Activated T-cell treated with anti-CD3 and anti-CD28 coated beads, Interleukin-2, amount 50 U/mL, for 24 hours (primary cell): ENCODE results near the gene ALPI.

Experiments used
- DNase-seq: peaks from one replicate; pipeline ENCODE4 v3.0.0-alpha.2; 2020
- H3K27ac Mint-ChIP-seq: 2 replicates; pipeline ENCODE4 v1.8.0; 2020; ENCODE audit warnings: mild to moderate bottlenecking, mixed read lengths
- H3K27me3 Mint-ChIP-seq: 2 replicates; pipeline ENCODE4 v1.8.0; 2020; ENCODE audit warnings: mixed read lengths
- H3K36me3 Mint-ChIP-seq: 2 replicates; pipeline ENCODE4 v1.8.0; 2020; ENCODE audit warnings: low read depth, mixed read lengths
- H3K4me1 Mint-ChIP-seq: 2 replicates; pipeline ENCODE4 v1.8.0; 2020; ENCODE audit warnings: low read depth, mixed read lengths
- H3K4me3 Mint-ChIP-seq: 2 replicates; pipeline ENCODE4 v1.8.0; 2020; ENCODE audit warnings: mild to moderate bottlenecking, moderate library complexity, mixed read lengths
- H3K9me3 Mint-ChIP-seq: 2 replicates; pipeline ENCODE4 v1.8.0; 2020; ENCODE audit warnings: mixed read lengths

Gene ALPI

GRCh38 chr2:232487385-232488096, 31.6 kb downstream of the ALPI start, which contains the start of gene ECEL1:
ECEL1 (minus strand) TSS chr2:232487834; CDS start chr2:232486653, 1,181 bp downstream.
- Mint-ChIP-seq H3K27ac (no peak within 1 kb of the TSS), H3K27me3 (peaks cover 67% of the 10 kb centered on the region), H3K36me3 (no peaks in the 10 kb centered on the region), H3K4me3 (peak within 1 kb of the TSS; percentile 46), H3K4me1 (peaks cover 8% of the 10 kb centered on the region), H3K9me3 (no peaks in the 10 kb centered on the region)
- no peak for DNase-seq

- DNase-seq: no peak
- H3K9me3 Mint-ChIP-seq: no peaks in the 10 kb centered on the region
- H3K4me3 Mint-ChIP-seq: no peak overlapping the region
- H3K27ac Mint-ChIP-seq: no peak overlapping the region
- H3K36me3 Mint-ChIP-seq: no peaks in the 10 kb centered on the region
- peaks cover 8% of the 10 kb centered on the region for H3K4me1 Mint-ChIP-seq
- peaks cover 62% of the 10 kb centered on the region for H3K27me3 Mint-ChIP-seq
Measured at GRCh38 chr2:232488097-232488711, 32.3 kb downstream of the ALPI start.

GRCh38 chr2:232488721-232489300, 32.9 kb downstream of the ALPI start:
- no peaks in the 10 kb centered on the region for H3K9me3 Mint-ChIP-seq
- no peak overlapping the region for H3K27ac Mint-ChIP-seq
- peaks cover 8% of the 10 kb centered on the region for H3K4me1 Mint-ChIP-seq
- DNase-seq: no peak
- no peaks in the 10 kb centered on the region for H3K36me3 Mint-ChIP-seq
- peaks cover 56% of the 10 kb centered on the region for H3K27me3 Mint-ChIP-seq
- H3K4me3 Mint-ChIP-seq: no peak overlapping the region

- no peaks in the 10 kb centered on the region for H3K36me3 Mint-ChIP-seq
- no peak for DNase-seq
- H3K4me1 Mint-ChIP-seq: peaks cover 8% of the 10 kb centered on the region
- H3K27ac Mint-ChIP-seq: no peak overlapping the region
- peaks cover 48% of the 10 kb centered on the region for H3K27me3 Mint-ChIP-seq
- no peaks in the 10 kb centered on the region for H3K9me3 Mint-ChIP-seq
- H3K4me3 Mint-ChIP-seq: no peak overlapping the region
Measured at GRCh38 chr2:232489516-232490220, 33.7 kb downstream of the ALPI start.

GRCh38 chr2:232490221-232491138, 34.5 kb downstream of the ALPI start:
- no peaks in the 10 kb centered on the region for H3K9me3 Mint-ChIP-seq
- H3K36me3 Mint-ChIP-seq: no peaks in the 10 kb centered on the region
- no peak for DNase-seq
- peaks cover 40% of the 10 kb centered on the region for H3K27me3 Mint-ChIP-seq
- H3K4me3 Mint-ChIP-seq: no peak overlapping the region
- peaks cover 3% of the 10 kb centered on the region for H3K4me1 Mint-ChIP-seq
- no peak overlapping the region for H3K27ac Mint-ChIP-seq

GRCh38 chr2:232491139-232491780, 35.3 kb downstream of the ALPI start:
- Mint-ChIP-seq H3K4me1 (peaks cover 3% of the 10 kb centered on the region), H3K4me3 (no peak overlapping the region), H3K27me3 (peaks cover 36% of the 10 kb centered on the region), H3K9me3 (no peaks in the 10 kb centered on the region), H3K36me3 (no peaks in the 10 kb centered on the region), H3K27ac (no peak overlapping the region)
- no peak for DNase-seq

- no peak for DNase-seq
- Mint-ChIP-seq H3K27ac (no peak overlapping the region), H3K4me1 (no peaks in the 10 kb centered on the region), H3K9me3 (no peaks in the 10 kb centered on the region), H3K36me3 (no peaks in the 10 kb centered on the region), H3K4me3 (no peak overlapping the region), H3K27me3 (peaks cover 31% of the 10 kb centered on the region)
Measured at GRCh38 chr2:232492236-232492848, 36.4 kb downstream of the ALPI start.

GRCh38 chr2:232492963-232493700, 37.2 kb downstream of the ALPI start:
- no peaks in the 10 kb centered on the region for H3K9me3 Mint-ChIP-seq
- no peaks in the 10 kb centered on the region for H3K4me1 Mint-ChIP-seq
- no peak for DNase-seq
- no peak overlapping the region for H3K27ac Mint-ChIP-seq
- no peak overlapping the region for H3K4me3 Mint-ChIP-seq
- no peaks in the 10 kb centered on the region for H3K36me3 Mint-ChIP-seq
- peaks cover 28% of the 10 kb centered on the region for H3K27me3 Mint-ChIP-seq

- peaks cover 25% of the 10 kb centered on the region for H3K27me3 Mint-ChIP-seq
- H3K36me3 Mint-ChIP-seq: no peaks in the 10 kb centered on the region
- DNase-seq: no peak
- H3K4me1 Mint-ChIP-seq: no peaks in the 10 kb centered on the region
- no peak overlapping the region for H3K4me3 Mint-ChIP-seq
- no peak overlapping the region for H3K27ac Mint-ChIP-seq
- no peaks in the 10 kb centered on the region for H3K9me3 Mint-ChIP-seq
Measured at GRCh38 chr2:232493701-232494474, 37.9 kb downstream of the ALPI start.

GRCh38 chr2:232494542-232494941, 38.6 kb downstream of the ALPI start:
- H3K36me3 Mint-ChIP-seq: no peaks in the 10 kb centered on the region
- H3K27me3 Mint-ChIP-seq: peaks cover 23% of the 10 kb centered on the region
- no peaks in the 10 kb centered on the region for H3K4me1 Mint-ChIP-seq
- H3K9me3 Mint-ChIP-seq: no peaks in the 10 kb centered on the region
- H3K4me3 Mint-ChIP-seq: no peak overlapping the region
- no peak for DNase-seq
- H3K27ac Mint-ChIP-seq: no peak overlapping the region

- Mint-ChIP-seq H3K36me3 (no peaks in the 10 kb centered on the region), H3K27ac (no peak overlapping the region), H3K9me3 (no peaks in the 10 kb centered on the region), H3K4me1 (no peaks in the 10 kb centered on the region), H3K27me3 (peaks cover 21% of the 10 kb centered on the region), H3K4me3 (no peak overlapping the region)
- no peak for DNase-seq
Measured at GRCh38 chr2:232495292-232495691, 39.3 kb downstream of the ALPI start.

- no peaks in the 10 kb centered on the region for H3K4me1 Mint-ChIP-seq
- H3K9me3 Mint-ChIP-seq: no peaks in the 10 kb centered on the region
- H3K36me3 Mint-ChIP-seq: no peaks in the 10 kb centered on the region
- H3K27ac Mint-ChIP-seq: no peak overlapping the region
- H3K27me3 Mint-ChIP-seq: peaks cover 24% of the 10 kb centered on the region
- no peak for DNase-seq
- H3K4me3 Mint-ChIP-seq: no peak overlapping the region
Measured at GRCh38 chr2:232496501-232497270, 40.7 kb downstream of the ALPI start.
